NCI-H446 treated with DMSO at 0.1 percent for 48 hours (cell line): ENCODE results near the gene TMIGD2.

Source experiments
- DNase-seq: peaks from one replicate; lab custom pipeline; 2025; lab: John Stamatoyannopoulos, UW

Gene TMIGD2

DNA sequence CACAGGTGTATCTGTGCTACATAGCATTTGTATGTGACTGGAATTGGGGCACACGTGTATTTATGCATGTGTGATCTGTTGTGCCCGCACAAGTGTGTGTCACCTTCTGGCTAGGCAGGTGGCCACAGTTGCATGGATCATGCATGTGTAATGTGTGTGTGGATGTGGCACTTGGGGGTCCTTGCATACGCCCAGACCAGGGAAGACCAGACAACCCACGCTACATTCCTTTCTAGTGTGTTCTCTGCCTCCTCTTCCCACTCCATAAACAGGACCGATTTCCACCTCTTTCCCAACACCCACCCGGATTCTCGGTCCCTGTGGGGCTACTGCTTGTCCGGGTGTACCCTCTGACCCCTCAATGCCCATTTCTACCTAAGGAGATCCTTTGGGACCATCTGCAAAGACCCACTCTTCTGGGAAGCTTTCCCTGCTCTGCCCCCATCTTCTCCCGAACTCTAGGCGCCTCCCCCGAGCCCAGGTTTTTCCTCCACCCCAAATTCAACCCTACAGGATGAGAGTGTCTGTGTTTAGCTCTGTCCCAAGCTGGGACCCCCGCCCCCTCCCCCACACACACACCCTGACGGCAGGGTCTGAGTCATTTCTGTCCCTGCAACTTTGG is 24.1 kb upstream of the TMIGD2 start:
- DNase-seq: no peak

DNA sequence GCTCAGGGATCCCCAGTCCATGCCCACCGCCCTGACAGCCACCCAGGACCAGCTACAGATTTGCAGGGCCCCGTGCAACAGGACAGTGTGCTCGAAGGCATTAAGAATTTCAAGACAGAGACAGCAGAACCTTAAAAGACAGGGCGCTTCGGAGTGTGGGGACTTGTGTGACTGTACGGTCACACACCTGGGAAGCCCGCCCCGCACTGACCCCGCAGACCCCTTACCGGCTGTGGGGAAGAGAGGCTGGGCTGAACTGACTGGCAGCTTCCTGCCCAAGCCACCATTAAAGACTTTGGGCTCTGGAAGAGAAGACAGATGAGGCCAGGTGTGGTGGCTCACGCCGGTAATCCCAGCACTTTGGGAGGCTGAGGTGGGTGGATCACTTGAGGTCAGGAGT is 22.0 kb upstream of the TMIGD2 start:
- no peak for DNase-seq

DNA sequence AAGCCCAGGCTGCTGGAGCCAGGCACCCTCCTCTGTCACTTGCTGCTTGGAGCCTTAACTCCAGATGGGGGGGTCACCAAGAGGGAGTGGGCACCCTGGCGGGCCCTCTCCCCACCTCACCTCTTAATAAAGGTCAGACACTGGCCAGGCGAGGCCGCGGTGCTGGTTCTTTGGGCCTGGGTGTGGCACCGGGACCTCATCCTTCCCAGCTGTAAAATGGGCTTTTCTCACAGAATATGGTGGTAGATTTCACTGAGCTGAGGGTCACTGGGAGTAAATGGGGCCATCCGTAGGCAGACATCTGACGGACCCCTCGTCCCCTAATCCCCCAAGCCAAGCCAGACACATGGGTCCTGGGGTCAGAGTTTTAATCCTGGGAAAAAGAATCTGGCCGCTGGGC is 21.5 kb upstream of the TMIGD2 start:
- DNase-seq: no peak

DNA sequence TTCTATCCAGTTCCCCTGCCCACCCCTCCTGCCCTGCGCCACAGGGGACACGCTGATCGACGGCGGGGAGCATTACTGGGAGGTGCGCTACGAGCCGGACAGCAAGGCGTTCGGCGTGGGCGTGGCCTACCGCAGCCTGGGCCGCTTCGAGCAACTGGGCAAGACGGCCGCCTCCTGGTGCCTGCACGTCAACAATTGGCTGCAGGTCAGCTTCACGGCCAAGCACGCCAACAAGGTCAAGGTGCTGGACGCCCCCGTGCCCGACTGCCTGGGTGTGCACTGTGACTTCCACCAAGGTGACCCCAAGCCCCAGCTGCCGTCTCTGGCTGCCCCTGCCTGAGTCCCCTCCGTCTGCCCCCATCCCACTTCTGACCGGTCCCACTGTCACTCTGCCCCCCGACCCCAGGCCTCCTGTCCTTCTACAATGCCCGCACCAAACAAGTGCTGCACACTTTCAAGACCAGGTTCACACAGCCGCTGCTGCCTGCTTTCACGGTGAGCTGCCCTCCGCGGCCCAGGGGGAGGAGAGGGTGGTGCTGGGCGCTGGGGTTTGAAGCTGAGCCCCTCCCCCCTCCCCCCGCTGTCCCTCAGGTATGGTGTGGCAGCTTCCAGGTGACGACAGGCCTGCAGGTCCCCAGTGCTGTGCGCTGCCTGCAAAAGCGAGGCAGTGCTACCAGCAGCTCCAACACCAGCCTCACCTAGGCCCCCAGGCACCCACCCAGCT is 20.9 kb upstream of the TMIGD2 start:
- no peak for DNase-seq

DNA sequence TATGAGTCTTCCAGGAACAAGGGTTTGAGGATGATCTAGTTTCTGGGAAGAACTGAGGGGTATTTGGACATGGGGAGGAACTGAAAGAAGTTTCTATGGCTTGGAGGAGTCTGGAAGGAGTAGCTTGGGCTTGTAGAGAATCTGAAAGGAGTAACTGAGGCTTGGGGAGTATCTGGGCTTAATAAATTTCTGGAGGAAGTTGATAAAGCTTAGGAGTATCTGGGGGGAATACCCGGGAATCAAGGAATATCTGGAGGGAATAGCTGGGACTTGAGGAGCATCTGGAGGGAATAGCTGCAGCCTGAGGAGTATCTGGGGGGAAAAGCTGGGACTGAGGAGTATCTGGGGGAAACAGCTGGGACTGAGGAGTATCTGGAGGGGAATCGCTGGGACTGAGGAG is 18.2 kb upstream of the TMIGD2 start:
- DNase-seq: no peak

DNA sequence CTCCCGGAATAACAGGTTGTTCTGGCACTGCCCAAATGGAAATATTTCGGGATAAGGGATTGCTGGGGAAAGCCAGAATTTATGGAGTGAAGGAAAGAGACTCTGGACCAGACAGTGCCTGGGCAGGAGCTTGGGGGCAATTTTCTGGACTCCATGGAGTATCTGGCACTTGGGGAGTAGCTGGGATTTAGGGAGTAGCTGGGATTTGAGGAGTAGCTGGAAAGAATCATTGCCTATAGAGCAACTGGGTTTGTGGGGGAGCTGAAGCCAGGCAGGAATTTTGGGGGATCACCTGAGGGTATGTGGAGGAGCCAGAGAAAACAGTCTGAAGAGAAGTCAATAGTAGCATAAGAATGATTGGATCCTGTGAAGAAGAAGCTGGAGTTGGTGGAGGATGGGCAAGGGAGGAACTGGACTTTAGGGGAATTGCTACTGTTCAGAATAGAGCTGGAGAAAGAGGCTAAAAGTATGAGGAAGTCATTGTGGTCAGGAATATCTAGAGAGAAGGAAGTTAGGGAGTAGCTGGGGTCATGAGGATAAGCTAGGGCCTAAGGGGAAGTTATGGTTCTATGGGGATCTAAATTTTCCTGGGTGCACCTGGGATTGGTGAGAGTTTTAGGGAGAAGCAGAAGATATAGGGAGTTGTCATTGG is 17.0 kb upstream of the TMIGD2 start:
- no peak for DNase-seq

DNA sequence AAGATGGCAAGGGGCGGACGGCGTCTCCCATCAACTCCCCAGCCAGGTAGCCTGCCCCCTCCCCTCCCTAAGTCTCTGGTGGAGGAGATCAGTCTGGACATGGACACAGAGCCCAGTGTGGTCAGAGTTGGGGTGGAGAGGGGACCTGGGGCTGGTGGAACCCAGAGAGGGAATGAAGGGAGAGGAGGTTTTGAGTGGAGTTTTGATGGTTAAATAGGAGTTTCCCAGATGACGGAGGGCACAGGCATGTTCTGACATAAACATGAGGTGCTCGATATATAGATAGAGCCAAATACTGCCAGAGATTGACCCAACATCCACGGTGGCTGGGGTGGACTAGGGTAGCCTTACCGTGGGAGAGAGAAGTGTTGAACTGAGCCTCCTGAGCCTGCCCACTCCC is 16.3 kb upstream of the TMIGD2 start:
- DNase-seq: no peak

DNA sequence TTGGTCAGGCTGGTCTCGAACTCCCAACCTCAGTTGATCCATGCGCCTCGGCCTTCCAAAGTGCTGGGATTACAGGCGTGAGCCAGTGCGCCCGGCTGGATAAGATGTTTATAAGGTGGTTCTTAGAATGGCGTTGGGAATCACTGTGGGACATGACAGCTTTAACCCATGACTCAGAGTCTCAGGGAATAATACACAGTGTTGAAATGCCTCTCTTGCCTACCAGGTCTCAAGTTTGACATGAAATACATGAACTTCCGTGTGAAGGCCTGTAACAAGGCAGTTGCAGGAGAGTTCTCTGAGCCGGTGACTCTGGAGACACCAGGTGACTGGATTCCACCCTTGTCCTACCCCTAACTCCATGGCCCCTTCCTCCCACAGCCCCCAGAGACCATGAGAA is 14.8 kb upstream of the TMIGD2 start:
- DNase-seq: no peak

DNA sequence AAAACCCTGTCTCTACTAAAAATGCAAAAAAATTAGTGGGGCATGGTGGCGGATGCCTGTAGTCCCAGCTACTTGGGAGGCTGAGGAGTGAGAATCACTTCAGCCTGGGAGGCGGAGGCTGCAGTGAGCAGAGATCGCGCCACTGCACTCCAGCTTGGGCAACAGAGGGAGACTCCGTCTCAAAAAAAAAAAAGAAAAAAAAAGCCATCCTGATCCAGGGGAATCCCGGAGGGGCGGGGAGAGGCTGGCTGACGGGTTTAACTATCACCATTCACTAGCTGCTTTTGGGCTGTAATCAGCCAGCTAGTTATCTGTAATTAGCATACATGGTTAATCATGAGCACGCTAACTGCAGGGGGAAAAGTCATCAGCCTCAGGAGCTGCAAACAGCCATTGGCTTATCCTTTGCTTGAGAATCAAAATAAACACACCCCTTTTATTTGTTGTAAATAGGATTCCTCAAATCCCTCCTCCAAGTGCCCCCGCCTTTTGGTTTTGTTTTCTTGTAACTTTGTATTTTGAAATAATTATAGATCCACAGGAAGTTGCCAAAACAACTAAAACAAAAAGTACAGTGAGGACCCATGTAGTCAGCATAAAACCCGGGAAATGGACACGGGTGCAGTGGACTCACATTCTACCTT is 11.8 kb upstream of the TMIGD2 start:
- DNase-seq: no peak

DNA sequence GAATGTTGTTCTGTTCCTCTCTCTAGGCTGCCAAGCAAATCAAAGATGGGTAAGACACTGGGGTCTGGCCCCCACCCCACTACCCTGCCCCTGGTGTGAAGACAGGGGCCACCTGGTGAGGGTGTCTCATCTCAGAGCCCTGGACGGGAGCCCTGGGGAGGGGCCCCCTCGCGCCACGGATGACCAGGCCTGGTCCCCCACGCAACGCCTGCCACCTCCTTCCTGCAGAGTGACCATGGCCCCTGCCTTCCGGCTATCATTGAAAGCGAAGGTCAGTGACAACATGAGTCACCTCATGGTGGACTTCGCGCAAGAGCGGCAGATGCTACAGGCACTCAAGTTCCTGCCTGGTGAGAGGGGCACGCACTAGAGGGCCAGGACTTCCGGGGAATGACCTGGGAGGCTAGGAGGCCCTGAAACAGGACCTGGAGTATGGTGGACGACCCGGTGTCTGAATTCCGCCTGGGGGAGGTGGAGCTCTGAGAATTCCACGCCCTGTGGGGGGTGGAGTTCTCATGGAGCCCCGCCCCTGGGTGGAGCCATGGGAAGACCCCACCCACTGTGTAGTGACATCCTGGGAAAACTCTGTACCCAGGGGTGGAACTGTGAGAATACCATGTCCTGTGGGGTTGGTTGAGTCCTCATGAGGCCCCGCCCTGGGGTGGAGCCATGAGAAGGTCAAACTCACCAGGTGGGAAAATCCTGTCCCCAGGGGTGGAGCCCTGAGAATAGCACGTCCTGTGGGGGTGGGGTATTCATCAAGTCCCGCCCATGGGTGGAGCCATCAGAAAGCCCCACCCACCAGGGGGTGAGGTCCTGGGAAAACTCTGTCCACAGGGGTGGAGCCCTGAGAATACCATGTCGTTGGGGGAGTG is 8.3 kb upstream of the TMIGD2 start:
- no peak for DNase-seq

DNA sequence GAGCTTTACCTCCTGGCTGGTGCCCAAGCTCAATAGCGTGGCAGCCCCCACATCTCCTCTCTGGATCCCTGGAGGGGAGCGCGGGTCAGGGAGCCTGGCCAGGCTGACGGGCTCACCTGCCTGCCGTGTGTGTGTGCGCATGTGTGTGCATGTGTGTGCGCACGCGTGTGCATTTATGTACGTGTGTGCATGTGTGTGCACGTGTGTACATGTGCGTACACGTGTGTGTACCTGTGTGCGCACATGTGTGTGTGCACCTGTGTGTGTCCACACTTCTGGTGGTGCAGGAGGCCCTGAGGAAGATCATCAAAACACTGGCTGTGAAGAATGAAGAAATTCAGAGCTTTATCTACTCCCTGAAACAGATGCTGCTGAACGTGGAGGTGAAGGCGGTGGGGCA is 3.5 kb upstream of the TMIGD2 start:
- no peak for DNase-seq

DNA sequence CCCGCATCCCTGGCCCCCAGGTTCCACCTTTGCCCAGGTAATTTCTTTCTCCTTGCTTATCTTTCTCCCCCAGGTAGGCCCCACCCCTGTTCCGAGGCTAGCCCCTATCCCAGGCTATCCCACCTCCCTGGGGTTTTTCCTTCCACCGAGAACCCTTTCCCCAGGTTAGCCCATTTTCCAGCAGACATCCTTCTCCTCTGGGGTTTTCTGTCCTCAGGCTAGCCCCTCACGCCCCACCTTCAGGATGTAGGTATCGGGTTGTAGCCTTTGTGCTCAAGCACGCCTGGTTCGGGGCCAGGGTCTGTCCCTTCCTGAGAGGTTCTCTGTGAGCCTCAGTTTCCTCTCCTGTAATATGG is 3.0 kb upstream of the TMIGD2 start:
- no peak for DNase-seq

DNA sequence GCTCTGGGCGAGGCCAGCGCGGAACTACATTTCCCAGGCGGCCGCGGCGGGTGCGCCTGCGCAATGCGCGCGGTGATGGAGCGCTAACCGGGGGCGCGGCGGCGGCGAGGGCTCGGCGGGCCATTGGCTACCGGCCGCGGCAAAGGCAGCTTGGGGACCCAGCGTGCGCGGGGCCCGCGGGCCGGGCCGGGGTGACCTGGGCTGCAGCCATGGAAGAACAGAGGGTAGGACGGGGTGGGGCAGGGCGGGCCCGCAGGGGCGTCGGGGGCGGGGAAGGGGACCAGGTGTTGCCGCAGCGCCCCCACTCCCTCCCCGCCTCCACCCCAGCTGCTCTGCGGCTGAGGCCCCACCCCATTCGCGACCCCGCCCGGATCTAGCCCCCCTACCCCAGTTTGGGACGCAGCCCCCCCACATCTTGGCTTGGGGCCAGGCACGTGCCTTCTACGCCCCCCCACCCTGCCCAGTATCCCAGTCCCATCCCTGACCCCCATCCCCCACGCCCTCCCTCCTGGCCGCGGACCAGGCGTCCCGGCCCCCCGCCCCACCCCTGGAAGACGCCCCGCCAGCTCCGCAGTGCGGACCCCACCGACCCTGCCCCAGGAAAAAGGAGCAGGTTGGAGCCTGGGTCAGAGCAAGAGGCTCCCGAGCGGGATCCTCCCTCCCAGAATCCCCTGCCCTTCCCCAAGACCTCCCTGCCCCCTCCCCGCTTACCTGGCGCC is 2.5 kb upstream of the TMIGD2 start, which contains the start of gene FSD1:
Gene FSD1 (plus strand): TSS at position 61 of the 719 bp plus-strand sequence. CDS start 149 bp downstream, at position 210.
- peak; percentile 39 for DNase-seq

DNA sequence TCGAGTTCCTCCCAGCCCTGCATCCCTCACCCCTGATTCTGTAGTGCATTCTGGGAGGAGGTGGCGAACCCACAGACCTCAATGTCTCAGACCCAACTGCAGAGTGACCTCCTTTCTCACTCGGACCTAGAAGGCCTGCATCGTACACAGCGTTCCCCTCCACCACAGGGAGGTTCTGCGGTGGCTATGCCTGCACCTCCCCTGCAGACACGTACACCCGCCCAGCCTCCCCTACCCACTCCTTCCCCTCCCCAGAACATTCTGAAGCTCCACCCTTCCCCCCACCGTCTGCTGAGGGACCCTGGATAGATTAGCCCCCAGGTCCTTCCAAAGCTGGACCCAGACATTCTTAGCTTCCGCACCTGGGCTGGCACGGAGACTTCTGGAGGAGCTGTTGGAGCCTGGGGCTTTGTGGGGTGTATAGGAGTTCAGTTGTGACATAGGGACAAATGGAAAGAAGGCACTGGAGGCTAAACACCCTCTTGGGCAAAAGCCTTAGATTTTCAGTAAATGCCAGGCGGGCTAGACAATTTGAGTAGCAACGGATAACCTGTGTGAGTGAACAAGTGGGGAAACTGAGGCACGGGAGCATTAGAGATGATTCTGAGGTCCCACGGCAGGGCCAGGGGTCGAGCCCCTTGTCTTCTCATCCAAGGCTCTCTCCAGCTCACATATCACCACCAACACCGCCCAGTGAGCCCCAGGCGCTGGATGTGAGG is 1.8 kb upstream of the TMIGD2 start:
- no peak for DNase-seq

DNA sequence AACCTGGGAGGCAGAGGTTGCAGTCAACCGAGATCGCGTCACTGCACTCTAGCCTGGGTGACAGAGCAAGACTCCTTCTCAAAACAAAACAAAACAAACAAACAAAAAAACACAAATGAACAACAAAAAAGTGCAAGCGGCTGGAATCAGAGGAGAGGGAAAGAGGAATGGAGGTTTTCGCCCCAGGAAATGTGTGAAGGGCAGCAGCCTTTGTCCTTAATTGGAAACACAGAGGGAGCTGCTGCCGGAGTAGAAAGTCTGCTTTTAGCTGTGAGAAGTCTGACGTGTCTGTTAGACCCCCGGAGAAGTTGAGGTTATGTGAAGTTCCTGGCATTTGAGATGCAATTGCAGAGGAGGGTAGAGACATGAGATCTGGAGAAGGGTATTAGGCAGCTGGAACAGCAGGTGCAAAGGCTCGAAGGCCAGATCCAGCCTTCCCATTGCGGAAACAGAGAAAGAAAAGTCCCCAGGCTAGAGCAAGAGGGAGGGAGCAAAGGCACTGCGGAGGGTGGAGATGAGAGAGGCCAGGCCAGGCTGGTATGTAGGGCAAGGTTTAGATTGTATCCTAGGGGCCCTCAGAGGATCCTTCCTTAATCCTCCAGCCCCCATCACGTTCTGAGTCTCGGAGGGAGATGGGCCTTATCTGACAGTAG is 473 bp downstream of the TMIGD2 start:
- DNase-seq: no peak

DNA sequence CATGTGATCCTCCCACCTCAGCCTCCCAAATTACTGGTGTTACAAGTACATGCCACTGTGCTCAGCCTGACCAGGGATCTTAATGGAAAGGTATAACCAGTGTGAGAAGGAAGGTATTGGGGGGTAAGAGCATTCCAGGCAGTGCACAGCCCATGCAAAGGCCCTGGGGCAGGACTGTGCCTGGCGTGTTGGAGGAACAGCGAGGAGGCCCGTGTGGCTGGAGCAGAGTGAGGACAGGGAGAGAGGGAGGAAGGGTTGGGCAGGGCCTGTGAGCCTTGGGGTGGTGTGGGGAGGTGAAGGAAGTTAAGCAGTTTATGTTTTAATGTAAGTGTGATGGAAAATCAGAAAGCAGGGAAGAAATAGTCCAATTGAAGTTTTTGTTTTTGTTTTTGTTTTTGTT is 1.6 kb downstream of the TMIGD2 start:
- no peak for DNase-seq

DNA sequence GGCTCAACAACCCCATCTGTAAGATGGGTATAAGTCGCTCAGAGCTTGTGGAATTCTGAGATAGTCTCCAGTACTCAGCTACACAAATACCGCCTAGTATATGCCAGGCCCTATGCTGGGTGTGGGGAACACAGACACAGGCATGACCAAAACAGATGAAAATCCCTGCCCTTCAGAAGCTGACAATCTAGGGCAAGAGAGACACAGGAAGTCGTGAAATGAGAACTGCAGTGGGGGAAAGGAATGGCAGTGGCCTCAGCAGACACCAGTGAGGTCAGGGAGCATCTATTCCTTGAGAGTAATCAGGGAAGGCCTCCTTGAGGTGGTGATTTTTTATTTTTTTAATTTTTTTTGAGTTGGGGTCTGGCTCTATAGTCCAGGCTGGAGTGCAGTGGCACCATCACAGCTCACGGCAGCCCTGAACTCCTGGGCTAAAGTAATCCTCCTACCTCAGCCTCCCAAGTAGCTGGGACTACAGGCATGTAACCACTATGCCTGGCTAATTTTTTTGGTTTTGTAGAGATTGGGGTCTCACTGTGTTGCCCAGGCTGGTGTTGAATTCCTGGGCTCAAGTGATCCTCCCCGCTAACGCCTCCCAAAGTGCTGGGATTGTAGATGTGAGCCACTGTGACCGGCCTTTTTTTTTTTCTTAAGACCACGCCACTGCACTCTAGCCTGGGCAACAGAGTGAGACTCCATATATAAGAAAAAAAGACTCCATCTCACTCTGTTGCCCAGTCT is 3.2 kb downstream of the TMIGD2 start:
- DNase-seq: no peak

DNA sequence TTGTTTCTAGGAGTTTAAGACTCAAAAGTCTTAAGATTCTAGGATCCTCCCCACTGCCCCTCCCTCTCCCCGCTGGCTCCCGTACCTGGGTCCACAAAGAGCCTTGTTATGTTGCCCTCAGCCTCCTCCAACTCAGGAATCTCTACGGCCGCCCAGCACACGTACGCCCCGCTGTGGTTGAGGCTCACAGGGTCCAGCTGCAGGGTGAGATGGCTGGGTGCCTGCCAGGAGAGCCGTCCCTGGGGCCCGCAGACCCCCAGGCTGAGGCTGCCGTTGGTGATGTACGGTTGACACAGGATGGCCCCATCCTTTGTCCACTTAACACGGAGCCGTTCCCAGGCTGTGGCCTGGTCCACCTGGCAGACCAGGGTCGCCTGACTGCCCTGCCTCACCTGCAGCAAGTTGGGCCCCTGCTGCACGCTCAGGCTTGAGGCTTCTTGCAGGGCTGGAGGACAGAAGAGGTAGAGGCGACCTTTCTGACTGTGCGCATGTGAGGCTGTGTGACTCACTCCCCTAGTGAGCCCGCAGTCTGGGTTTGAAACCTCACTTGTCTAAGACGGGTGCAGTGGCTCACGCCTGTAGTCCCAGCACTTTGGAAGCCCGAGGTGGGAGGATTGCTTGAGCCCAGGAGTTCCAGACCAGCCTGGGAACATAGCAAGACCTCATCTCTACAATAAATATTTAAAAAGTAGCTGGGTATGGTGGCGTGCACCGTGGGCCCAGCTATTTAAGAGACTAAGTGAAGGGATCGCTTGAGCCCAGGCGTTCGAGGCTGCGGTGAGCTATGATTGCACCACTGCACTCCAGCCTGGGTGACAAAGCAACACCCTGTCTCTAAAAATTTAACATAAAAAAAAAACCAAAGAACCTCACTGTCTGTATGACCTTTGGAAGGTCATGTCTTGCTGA is 4.0 kb downstream of the TMIGD2 start:
- DNase-seq: no peak
